Mesenchymal stem cell (in vitro differentiated cells and primary cell): Measurements from ENCODE around the gene RC3H2.
"Not testable (repeated sequence)": the region's sequence is repeated elsewhere in the genome, so short reads cannot be mapped to it uniquely, and the experiment has no call there.

ENCODE experiments used
- DNase-seq: peaks from one replicate; pipeline ENCODE4 v3.0.0-alpha.2; 2013
- H2AFZ ChIP-seq: one replicate; pipeline ENCODE4 v1.6.1; 2013; ENCODE audit warnings: low read depth, mild to moderate bottlenecking, control low read depth, inconsistent platforms, low read length, moderate library complexity
- H2AK5ac ChIP-seq: 2 replicates; pipeline ENCODE4 v1.6.1; 2013; ENCODE audit warnings: low read length, moderate library complexity, mild to moderate bottlenecking, inconsistent platforms; ENCODE audit not compliant: severe bottlenecking
- H2BK120ac ChIP-seq: one replicate; pipeline ENCODE4 v1.6.1; 2013; ENCODE audit warnings: low read depth, mild to moderate bottlenecking, inconsistent platforms, low read length, moderate library complexity
- H2BK12ac ChIP-seq, 2 experiments: one replicate each; pipeline ENCODE4 v1.6.1; 2013; ENCODE audit warnings: inconsistent platforms in 2 of 2, low read length in 2 of 2, mild to moderate bottlenecking in 2 of 2, moderate library complexity in 2 of 2, control low read depth in 1 of 2
- H2BK15ac ChIP-seq: one replicate; pipeline ENCODE4 v1.6.1; 2013; ENCODE audit warnings: mild to moderate bottlenecking, low read depth, inconsistent platforms; ENCODE audit not compliant: poor library complexity, severe bottlenecking
- H2BK5ac ChIP-seq: 2 replicates; pipeline ENCODE4 v1.6.1; 2013; ENCODE audit warnings: low read depth, mild to moderate bottlenecking, low read length, control low read depth, inconsistent platforms; ENCODE audit not compliant: poor library complexity, severe bottlenecking
- H3K14ac ChIP-seq, 2 experiments: one replicate each; pipeline ENCODE4 v1.6.1; 2013; ENCODE audit warnings: inconsistent platforms in 2 of 2, low read length in 2 of 2, control low read depth in 1 of 2, mild to moderate bottlenecking in 1 of 2, moderate library complexity in 1 of 2
- H3K18ac ChIP-seq, 2 experiments: one replicate each; pipeline ENCODE4 v1.6.1; 2013; ENCODE audit warnings: inconsistent platforms in 2 of 2, low read length in 2 of 2, control low read depth in 1 of 2, low read depth in 1 of 2, mild to moderate bottlenecking in 1 of 2
- H3K23ac ChIP-seq, 2 experiments: one replicate each; pipeline ENCODE4 v1.6.1; 2013; ENCODE audit warnings: inconsistent platforms in 2 of 2, low read length in 2 of 2, mild to moderate bottlenecking in 2 of 2, moderate library complexity in 2 of 2, control low read depth in 1 of 2
- H3K27ac ChIP-seq: 2 replicates; pipeline ENCODE4 v1.5.1; 2013; ENCODE audit warnings: mild to moderate bottlenecking, moderate library complexity, low read length, control low read depth, inconsistent platforms; ENCODE audit not compliant: poor library complexity, severe bottlenecking
- H3K27me3 ChIP-seq, 2 experiments: 2 replicates each; pipeline versions ENCODE4 v1.6.1 to v1.7.0; 2013; ENCODE audit warnings: low read length in 2 of 2, mild to moderate bottlenecking in 2 of 2, moderate library complexity in 2 of 2, control low read depth in 1 of 2, inconsistent platforms in 1 of 2; ENCODE audit not compliant: control insufficient read depth in 1 of 2, insufficient read depth in 1 of 2
- H3K36me3 ChIP-seq, 2 experiments: 2 replicates each; pipeline versions ENCODE4 v1.6.1 to v1.7.0; 2013; ENCODE audit warnings: low read length in 2 of 2, control low read depth in 1 of 2, inconsistent platforms in 1 of 2, low read depth in 1 of 2, mild to moderate bottlenecking in 1 of 2; ENCODE audit not compliant: insufficient read depth in 2 of 2, control insufficient read depth in 1 of 2
- H3K4ac ChIP-seq, 2 experiments: one replicate each; pipeline ENCODE4 v1.6.1; 2013; ENCODE audit warnings: inconsistent platforms in 2 of 2, low read length in 2 of 2, mild to moderate bottlenecking in 2 of 2, moderate library complexity in 2 of 2, control low read depth in 1 of 2, low read depth in 1 of 2
- H3K4me1 ChIP-seq: 2 replicates; pipeline ENCODE4 v1.6.1; 2013; ENCODE audit warnings: low read depth, low read length, control low read depth; ENCODE audit not compliant: control insufficient read depth, insufficient read depth
- H3K4me2 ChIP-seq: 2 replicates; pipeline ENCODE4 v1.6.1; 2013; ENCODE audit warnings: low read length, mild to moderate bottlenecking, inconsistent platforms; ENCODE audit not compliant: poor library complexity, severe bottlenecking
- H3K4me3 ChIP-seq, 2 experiments: 2 replicates each; pipeline versions ENCODE4 v1.5.1 to v1.7.0; 2013; ENCODE audit warnings: low read length in 2 of 2, mild to moderate bottlenecking in 2 of 2, control low read depth in 1 of 2, low read depth in 1 of 2; ENCODE audit not compliant: insufficient read depth in 1 of 2
- H3K79me1 ChIP-seq: replicated peaks from 2 replicates; pipeline ENCODE4 v1.6.1; 2013; ENCODE audit warnings: mild to moderate bottlenecking, control low read depth, low read length, inconsistent platforms; ENCODE audit not compliant: poor library complexity, severe bottlenecking
- H3K9ac ChIP-seq: 2 replicates; pipeline ENCODE4 v1.7.0; 2013; ENCODE audit warnings: mild to moderate bottlenecking, low read length, moderate library complexity
- H3K9me3 ChIP-seq: 2 replicates; pipeline ENCODE4 v1.7.0; 2013; ENCODE audit warnings: mild to moderate bottlenecking, low read length; ENCODE audit not compliant: control insufficient read depth
- H4K8ac ChIP-seq: one replicate; pipeline ENCODE4 v1.6.1; 2013; ENCODE audit warnings: inconsistent platforms, mild to moderate bottlenecking, low read length, moderate library complexity
- H4K91ac ChIP-seq: one replicate; pipeline ENCODE4 v1.6.1; 2013; ENCODE audit warnings: mild to moderate bottlenecking, low read length, inconsistent platforms
- WGBS: methylation state at CpG from one replicate; pipeline ENCODE4 v1.1.7; 2013; ENCODE audit warnings: mixed read lengths; 5-methylcytosine and 5-hydroxymethylcytosine counted together

Gene RC3H2

DNA sequence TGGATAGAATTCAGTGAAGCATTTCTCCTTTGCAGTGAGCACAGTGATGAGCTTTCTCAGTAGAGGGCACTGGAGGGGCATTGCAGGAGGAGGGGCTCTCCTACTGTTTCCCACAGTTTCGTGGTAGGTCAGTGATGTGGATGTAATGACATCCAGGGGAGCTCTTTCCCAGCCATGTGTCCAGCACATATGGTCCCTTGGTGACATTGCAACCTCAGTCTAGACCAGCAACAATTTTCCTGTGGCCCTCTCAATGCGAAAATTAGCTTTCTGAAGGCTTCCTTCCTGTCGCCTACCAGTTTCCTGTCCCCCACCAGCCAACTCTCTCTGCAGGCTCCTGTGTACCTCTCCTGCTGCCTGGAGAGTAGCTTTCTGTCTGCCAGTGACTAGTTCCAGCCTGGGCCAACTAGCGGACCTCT is 69.8 kb downstream of the RC3H2 start:
- no peak overlapping the region for H3K27ac ChIP-seq
- H3K14ac ChIP-seq, result no peak overlapping the region
- H3K79me1 ChIP-seq, result no peaks in the 10 kb centered on the region
- H2AFZ ChIP-seq, result no peak overlapping the region
- H3K18ac ChIP-seq, result no peak overlapping the region
- no peak overlapping the region for H2BK5ac ChIP-seq
- no peak overlapping the region for H4K91ac ChIP-seq
- no peaks in the 10 kb centered on the region for H3K27me3 ChIP-seq
- H3K23ac ChIP-seq, result no peak overlapping the region
- no peak overlapping the region for H2BK12ac ChIP-seq
- H2BK15ac ChIP-seq, result no peak overlapping the region
- H2AK5ac ChIP-seq, result no peak overlapping the region
- H3K36me3 ChIP-seq, result no peaks in the 10 kb centered on the region
- H3K4me2 ChIP-seq, result no peak overlapping the region
- no peak overlapping the region for H3K4ac ChIP-seq
- 80% methylated on average over 3 of the region's 4 CpGs for WGBS
- no peaks in the 10 kb centered on the region for H3K9me3 ChIP-seq
- H2BK120ac ChIP-seq, result no peak overlapping the region
- H3K4me1 ChIP-seq, result no peaks in the 10 kb centered on the region
- H4K8ac ChIP-seq, result no peak overlapping the region
- no peak for DNase-seq
- H3K4me3 ChIP-seq, result no peak overlapping the region
- H3K9ac ChIP-seq, result no peak overlapping the region

DNA sequence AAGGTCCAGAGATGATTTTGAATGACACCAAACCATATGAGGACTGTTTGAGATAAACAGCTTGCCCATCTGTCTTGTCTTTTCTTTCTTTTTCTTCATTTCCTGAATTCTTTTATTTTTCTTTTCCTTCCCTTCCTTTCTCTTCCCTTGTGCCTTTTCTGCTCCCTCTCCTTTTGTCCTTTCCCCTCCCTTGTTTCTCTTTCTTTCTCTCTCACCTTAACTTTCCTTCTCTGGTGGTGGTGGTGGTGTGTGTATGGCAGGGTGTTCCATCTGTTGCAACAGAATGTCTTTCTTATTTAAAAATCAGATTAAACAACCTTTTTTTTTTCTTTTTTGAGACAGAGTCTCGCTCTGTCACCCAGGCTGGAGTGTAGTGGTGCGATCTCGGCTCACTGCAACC is 73.0 kb downstream of the RC3H2 start:
- no peak overlapping the region for H3K9ac ChIP-seq
- no peak for DNase-seq
- no peak overlapping the region for H3K4ac ChIP-seq
- H2BK12ac ChIP-seq, result no peak overlapping the region
- peaks cover 4% of the 10 kb centered on the region for H3K4me1 ChIP-seq
- no peaks in the 10 kb centered on the region for H3K9me3 ChIP-seq
- peaks cover 1% of the 10 kb centered on the region for H3K79me1 ChIP-seq
- no peaks in the 10 kb centered on the region for H3K36me3 ChIP-seq
- no peak overlapping the region for H2BK5ac ChIP-seq
- no peak overlapping the region for H4K8ac ChIP-seq
- no peak overlapping the region for H3K18ac ChIP-seq
- H2AK5ac ChIP-seq, result no peak overlapping the region
- no peaks in the 10 kb centered on the region for H3K27me3 ChIP-seq
- H2BK120ac ChIP-seq, result no peak overlapping the region
- no peak overlapping the region for H3K4me2 ChIP-seq
- no peak overlapping the region for H2AFZ ChIP-seq
- WGBS, result 81% methylated on average over 3 of the region's 3 CpGs
- H3K4me3 ChIP-seq, result no peak overlapping the region
- no peak overlapping the region for H3K14ac ChIP-seq
- no peak overlapping the region for H2BK15ac ChIP-seq
- no peak overlapping the region for H3K27ac ChIP-seq
- H3K23ac ChIP-seq, result no peak overlapping the region
- no peak overlapping the region for H4K91ac ChIP-seq

DNA sequence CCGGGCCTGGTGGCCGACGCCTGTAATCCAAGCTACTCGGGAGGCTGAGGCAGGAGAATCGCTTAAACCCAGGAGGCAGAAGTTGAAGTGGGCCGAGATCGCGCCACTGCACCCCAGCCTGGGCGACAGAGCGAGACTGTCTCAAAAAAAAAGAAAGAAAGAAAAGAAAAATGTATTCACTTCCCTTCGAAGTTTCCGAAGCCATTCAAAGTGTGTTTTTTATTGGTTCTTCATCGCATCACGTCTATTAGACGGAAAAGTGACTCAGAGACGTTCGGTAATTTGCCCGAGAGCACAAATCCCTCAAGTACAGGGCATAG is 76.2 kb downstream of the RC3H2 start:
- H2BK15ac ChIP-seq, result peak overlapping the region; percentile 23
- H2AK5ac ChIP-seq, H3K23ac ChIP-seq, H2BK120ac ChIP-seq, H3K4ac ChIP-seq, DNase-seq, H3K4me1 ChIP-seq, H4K91ac ChIP-seq, H3K9me3 ChIP-seq, H3K79me1 ChIP-seq, H2AFZ ChIP-seq, H2BK5ac ChIP-seq, H3K14ac ChIP-seq, H2BK12ac ChIP-seq, H3K27me3 ChIP-seq: not testable (repeated sequence)
- peak overlapping the region; percentile 60 for H4K8ac ChIP-seq
- peak overlapping the region; percentile 86 for H3K27ac ChIP-seq
- H3K4me2 ChIP-seq, result peak overlapping the region; percentile 66
- H3K36me3 ChIP-seq, result peaks cover 6 to 18% of the 10 kb centered on the region in 2 experiments
- H3K18ac ChIP-seq, result peak overlapping the region; percentile 57 to 89
- peak overlapping the region; percentile 93 for H3K9ac ChIP-seq
- peak overlapping the region; percentile 59 to 90 for H3K4me3 ChIP-seq
- 70% methylated on average over 14 of the region's 18 CpGs for WGBS

DNA sequence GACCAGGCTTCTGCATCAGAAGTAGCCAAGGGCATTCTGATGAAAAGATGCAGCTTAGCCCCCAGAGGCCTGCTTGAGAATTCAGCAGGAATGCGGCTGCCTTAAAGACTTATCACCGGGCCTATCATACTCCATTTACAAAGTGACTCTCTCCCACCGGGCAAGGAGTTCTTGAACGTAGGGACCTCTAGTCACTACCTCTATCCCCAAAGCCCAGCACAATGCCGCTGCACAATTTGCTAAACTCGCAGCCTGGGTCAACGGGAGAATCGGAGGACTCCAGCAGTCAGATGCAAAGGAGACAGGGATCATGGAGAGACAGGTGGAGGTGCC is 77.4 kb downstream of the RC3H2 start:
- Histone ChIP-seq H3K27ac (peak overlapping the region; percentile 100), H3K4me2 (peak overlapping the region; percentile 84), H3K4ac (peak overlapping the region in 1 of 2 experiments; percentile 97), H2BK15ac (no peak overlapping the region), H3K4me3 (peak overlapping the region; percentile 90 to 99), H3K18ac (peak overlapping the region; percentile 46 to 96), H4K91ac (peak overlapping the region; percentile 25), H2AK5ac (peak overlapping the region; percentile 22), H3K27me3 (no peaks in the 10 kb centered on the region), H4K8ac (peak overlapping the region; percentile 99), H2BK120ac (no peak overlapping the region), H2BK5ac (no peak overlapping the region), H3K14ac (peak overlapping the region in 1 of 2 experiments; percentile 98), H3K4me1 (peaks cover 8% of the 10 kb centered on the region), H2AFZ (peak overlapping the region; percentile 95), H3K36me3 (peaks cover 11 to 27% of the 10 kb centered on the region in 2 experiments), H2BK12ac (no peak overlapping the region), H3K9ac (peak overlapping the region; percentile 93), H3K23ac (peak overlapping the region in 1 of 2 experiments; percentile 93), H3K79me1 (peaks cover 9% of the 10 kb centered on the region), H3K9me3 (no peaks in the 10 kb centered on the region)
- 0% methylated on average over 8 of the region's 8 CpGs for WGBS
- peak; percentile 65 for DNase-seq
